HG03108 (cell line): ENCODE results near the gene BCAT1.
"Not testable (repeated sequence)": the region's sequence is repeated elsewhere in the genome, so short reads cannot be mapped to it uniquely, and the experiment has no call there.

Experiments
- ATAC-seq: cut with Tn5 transposase; IDR thresholded peaks from one replicate; pipeline ENCODE4 v1.9.1; 2021; ENCODE audit warnings: moderate library complexity; ENCODE audit not compliant: unreplicated experiment

Gene BCAT1

DNA sequence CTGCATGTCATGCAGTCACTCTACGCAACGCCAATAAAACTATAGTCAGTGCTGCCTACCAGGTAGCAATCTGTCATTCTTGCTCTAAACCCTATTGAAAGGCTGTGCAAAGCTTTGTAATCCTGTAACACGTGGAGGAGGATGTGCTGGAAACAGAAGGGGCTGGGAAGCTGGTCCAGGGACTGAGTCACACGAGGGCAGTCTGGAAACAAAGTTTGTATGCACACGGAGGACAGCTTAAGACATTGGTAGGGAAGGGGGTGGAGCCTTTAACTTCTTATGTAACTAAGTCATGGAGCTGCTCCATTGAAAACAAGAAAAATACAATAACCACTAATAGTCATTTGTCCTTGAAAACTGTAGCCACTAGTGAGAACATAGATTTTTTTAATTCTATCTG is 128.0 kb downstream of the BCAT1 start:
- ATAC-seq: no peak

- no peak for ATAC-seq
These were observed 130.6 kb downstream of the BCAT1 start for GRCh38 chr12:24818351-24818750.

GRCh38 chr12:24815114-24815423 is 133.8 kb downstream of the BCAT1 start:
- peak; percentile 40 for ATAC-seq

- peak; percentile 66 for ATAC-seq
These were observed 134.4 kb downstream of the BCAT1 start for GRCh38 chr12:24814379-24815113.

DNA sequence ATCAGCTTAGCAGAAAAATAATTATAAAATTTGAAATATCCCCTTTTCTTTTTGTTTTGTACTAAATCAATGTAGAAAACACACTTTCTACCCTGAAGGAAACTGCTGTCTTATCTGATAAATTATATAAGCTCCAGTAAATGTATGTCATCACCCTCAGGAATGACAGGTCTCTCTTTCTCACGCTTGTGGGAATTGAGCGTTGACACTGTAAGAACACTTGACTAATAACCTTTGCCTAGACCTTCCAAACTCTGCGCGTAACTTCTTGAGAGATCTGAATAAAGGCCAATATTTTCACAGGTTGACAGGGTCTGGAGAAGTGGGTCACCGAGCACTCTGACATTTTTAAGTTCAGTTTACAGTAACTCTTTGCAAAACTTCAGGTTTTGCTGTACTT is 138.5 kb downstream of the BCAT1 start:
- no peak for ATAC-seq

DNA sequence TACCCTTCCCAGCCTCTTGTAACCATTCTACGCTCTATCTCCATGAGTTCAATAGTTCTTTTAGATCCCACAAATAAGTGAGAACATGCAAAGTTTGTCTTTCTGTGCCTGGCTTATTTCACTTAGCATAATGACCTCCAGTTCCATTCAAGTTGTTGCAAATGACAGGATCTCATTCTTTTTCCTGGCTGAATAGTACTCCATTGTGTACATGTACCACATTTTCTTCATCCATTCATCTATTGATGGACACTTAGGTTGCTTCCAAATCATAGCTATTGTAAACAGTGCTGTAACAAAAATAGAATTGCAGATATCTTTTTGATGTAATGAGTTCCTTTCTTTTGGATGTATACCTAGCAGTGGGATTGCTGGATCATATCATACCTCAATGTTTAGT is 139.6 kb downstream of the BCAT1 start:
- ATAC-seq: not testable (repeated sequence)

GRCh38 chr12:24808651-24809050 is 140.2 kb downstream of the BCAT1 start:
- ATAC-seq: no peak

- ATAC-seq: no peak
These were observed 142.5 kb downstream of the BCAT1 start for GRCh38 chr12:24806386-24806785.

- ATAC-seq: no peak
These were observed 145.3 kb downstream of the BCAT1 start for GRCh38 chr12:24803430-24804245.

- ATAC-seq: peak; percentile 93
These were observed 150.6 kb downstream of the BCAT1 start for GRCh38 chr12:24798335-24798734.

- ATAC-seq: no peak
These were observed 151.0 kb downstream of the BCAT1 start for GRCh38 chr12:24797901-24798300.

DNA sequence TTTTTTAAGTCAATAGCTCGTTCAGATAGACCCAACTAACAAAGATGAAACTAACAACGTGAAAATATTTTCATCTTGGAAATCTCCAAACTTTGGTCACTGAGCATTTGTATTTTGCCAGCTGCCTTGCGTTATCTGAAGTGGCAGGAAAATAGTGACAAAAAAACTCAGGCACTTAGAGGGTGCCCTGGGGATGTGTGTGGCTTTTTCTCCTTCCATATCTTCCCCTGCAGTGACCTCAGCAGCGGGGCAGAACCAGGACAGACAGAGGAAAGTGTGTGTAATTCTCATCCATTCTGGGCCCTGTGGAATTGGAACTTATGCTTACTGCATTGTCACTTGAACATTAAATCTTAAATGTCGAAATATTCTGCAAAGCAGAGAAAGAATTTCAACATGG is 152.0 kb downstream of the BCAT1 start:
- no peak for ATAC-seq

DNA sequence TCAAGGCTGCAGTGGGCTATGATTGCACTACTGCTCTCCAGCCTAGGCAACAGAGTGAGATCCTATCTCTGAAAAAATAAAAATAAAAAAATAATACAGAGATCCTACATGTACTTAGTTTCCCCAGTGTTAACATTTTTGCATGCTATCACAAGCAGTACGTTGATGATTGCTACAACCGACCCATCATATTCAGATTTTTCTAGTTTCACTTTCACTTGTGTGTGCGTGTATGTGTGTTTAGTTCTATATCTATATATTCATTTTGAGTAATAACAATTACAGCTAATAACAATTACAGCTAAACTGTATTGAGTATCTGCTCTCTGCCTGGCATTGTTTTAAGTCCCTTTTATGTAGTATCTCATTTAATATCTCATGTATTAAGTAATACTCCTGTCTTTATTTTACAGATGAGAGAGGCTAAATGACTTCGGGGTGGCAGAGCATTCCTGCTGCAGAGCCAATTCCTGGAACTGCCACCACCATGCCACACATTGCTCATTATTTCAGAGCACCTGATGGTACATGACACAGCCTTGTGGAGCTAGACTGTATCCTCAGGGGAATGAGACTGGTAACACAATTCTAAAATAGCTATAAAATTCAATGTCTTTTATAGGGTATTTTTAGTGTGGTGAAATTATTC is 153.1 kb downstream of the BCAT1 start:
- no peak for ATAC-seq

- ATAC-seq: no peak
These were observed 157.3 kb downstream of the BCAT1 start for GRCh38 chr12:24791622-24792021.

- ATAC-seq: no peak
These were observed 160.0 kb downstream of the BCAT1 start for GRCh38 chr12:24788886-24789285.

GRCh38 chr12:24780697-24781368 is 168.1 kb downstream of the BCAT1 start:
- ATAC-seq: no peak

- ATAC-seq: no peak
These were observed 170.2 kb downstream of the BCAT1 start for GRCh38 chr12:24778486-24779304.

DNA sequence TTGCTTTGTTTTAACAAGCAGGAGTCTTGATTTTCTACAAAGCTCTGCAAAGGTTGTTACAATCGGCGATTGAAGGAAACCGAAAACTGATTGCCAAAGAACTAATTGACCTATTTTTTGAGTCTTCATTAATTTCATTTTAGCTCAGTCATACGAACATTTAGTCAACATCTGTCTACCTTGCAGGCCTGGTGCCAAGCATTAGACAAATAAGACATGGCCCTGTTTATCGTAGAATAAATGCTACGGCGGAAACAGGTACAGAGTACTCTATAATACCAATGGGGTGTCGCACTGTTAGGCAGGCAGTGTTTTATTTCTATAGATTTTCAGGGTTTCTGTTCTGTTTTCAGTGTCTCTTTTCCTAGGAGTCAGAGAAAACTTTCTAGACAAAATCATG is 171.5 kb downstream of the BCAT1 start:
- no peak for ATAC-seq

- no peak for ATAC-seq
These were observed 172.0 kb downstream of the BCAT1 start for GRCh38 chr12:24776861-24777260.

DNA sequence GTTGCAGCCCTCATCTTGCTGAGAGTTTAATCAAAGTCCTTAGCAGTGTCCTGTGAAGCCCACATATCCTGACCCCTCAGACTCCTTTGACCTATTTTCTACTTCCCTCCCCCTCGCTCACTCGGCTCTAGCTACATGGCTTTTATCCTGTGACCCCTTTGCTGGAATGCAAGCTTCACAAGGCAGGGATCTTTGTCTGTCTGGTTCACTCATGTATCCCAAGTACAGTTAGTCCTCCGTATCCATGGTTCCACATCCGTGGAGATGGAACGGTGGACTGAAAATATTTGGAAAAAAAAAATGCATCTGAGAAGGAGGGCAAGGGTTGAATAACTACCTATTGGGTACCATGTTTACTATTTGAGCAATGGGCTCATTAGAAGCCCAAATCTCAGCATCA is 173.8 kb downstream of the BCAT1 start:
- no peak for ATAC-seq

GRCh38 chr12:24773996-24774395 is 174.9 kb downstream of the BCAT1 start:
- no peak for ATAC-seq
